ENCODE results near the gene TRAF5. TPM values are rescaled to one million over a fixed set of nuclear protein-coding genes. Genes with fewer than 3 reads are reported as not detected.
A peak's percentile ranks its signal among the peaks of the same experiment; 100 is the strongest.
"Not testable (repeated sequence)": the region's sequence is repeated elsewhere in the genome, so short reads cannot be mapped to it uniquely, and the experiment has no call there.

The TRAF5 gene
- total RNA-seq, 2 donors from 2014 or later: 45.1 to 52.6 TPM

DNA sequence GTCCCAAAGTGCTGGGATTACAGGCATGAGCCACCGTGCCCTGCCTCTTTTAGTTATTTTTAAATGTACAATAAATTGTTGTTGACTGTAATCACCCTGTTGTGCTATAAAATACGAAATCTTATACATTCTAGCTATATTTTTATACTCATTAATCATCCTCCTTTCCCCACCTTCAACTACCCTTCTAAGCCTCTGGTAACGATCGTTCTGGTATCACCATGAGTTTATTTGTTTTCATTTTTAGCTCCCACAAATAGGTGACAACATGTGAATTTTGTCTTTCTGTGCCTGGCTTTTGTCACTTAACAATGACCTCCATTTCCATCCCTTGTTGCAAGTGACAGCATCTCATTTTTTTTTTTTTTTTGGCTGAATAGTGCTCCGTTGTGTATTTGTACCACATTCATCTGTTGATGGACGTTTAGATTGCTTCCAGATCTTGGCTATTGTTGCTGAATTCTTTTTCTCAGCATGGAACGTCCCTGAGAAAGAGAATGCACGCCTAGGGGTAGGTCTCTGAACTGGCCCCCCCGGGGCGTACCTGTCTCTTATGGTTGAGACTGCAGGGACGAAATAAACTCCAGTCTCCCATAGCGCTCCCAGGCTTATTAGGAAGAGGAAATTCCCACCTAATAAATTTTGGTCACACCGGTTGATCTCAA is 71.8 kb downstream of the TRAF5 start:
- intact Hi-C loops (cut with DNase I): not testable (repeated sequence)

DNA sequence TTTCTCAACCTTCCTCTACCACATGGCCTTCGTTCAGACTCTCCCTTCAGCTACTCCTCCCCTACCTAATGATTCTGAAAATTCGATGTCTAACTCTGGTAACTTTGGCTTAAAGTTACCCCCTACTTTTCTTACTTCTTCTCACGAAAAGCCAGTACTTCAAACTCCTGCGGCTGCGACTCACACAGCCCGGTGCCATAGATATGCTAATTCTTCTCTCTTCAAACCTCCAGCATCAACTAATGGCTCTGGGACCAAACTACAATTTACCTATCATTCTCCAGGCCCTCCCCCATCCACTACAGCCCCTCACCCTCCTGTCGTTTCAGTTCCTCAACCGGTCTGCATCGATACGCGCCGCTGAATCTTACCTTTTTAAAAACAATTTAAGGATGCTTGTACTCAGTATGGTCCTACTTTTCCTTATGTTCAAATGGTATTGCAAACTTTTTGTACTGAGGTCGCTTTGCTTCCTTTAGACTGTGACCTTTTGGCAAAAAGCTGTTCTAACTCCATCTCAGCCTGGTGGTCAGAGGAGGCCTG is 73.3 kb downstream of the TRAF5 start:
- intact Hi-C loops (cut with DNase I); DNase-seq (ENCODE audit: low spot score): not testable (repeated sequence)

More for the DNA sequence above, 71.8 kb downstream of the TRAF5 start:
- not testable (repeated sequence) for DNase-seq (ENCODE audit: low spot score)

DNA sequence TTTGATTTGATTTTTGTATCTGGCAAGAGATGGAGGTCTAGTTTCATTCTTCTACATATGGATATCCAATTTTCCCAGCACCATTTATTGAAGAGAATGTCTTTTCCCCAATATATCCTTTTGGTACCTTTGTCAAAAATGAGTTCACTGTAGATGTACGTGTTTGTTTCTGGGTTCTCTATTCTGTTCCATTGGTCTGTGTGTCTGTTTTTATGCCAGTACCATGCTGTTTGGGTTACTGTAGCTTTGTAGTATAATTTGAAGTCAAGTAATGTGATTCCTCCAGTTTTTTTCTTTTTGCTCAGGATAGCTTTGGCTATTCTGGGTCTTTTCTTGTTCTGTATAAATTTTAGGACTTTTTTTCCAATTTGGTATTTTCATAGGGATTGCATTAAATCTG is 75.1 kb downstream of the TRAF5 start:
- DNase-seq (ENCODE audit: low spot score); intact Hi-C loops (cut with DNase I): not testable (repeated sequence)

DNA sequence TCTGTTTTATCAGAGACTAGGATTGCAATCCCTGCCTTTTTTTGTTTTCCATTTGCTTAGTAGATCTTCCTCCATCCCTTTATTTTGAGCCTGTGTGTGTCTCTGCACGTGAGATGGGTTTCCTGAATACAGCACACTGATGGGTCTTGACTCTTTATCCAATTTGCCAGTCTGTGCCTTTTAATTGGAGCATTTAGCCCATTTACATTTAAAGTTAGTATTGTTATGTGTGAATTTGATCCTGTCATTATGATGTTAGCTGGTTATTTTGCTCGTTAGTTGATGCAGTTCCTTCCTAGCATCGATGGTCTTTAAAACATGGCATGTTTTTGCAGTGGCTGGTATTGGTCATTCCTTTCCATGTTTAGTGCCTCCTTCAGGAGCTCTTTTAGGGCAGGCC is 79.5 kb downstream of the TRAF5 start:
- DNase-seq (ENCODE audit: low spot score); intact Hi-C loops (cut with DNase I): not testable (repeated sequence)

DNA sequence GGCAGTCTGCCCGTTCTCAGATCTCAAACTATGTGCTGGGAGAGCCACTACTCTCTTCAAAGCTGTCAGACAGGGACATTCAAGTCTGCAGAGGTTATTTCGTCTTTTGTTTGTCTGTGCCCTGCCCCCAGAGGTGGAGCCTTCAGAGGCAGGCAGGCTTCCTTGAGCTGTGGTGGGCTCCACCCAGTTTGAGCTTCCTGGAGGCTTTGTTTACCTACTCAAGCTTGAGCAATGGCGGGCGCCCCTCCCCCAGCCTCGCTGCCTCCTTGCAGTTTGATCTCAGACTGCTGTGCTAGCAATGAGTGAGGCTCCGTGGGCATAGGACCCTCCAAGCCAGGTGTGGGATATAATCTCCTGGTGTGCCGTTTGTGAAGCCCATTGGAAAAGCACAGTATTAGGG is 81.1 kb downstream of the TRAF5 start:
- intact Hi-C loops (cut with DNase I): not testable (repeated sequence)

DNA sequence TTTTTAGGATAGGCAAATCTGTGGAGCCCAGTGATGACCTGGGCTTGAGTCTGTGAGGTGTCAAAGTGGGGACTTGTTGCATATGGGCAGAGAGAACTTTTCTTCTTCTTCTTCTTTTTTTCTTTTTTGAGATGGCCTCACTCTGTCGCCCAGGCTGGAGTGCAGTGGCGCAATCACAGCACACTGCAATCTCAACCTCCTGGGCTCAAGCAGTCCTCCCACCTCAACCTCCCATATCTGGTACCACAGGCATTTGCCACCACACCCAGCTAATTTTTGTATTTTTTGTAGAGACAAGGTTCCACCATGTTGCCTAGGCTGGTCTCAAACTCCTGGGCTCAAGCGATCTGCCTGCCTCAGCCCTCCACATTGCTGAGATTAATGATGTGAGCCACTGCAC is 85.0 kb downstream of the TRAF5 start:
- DNase-seq (ENCODE audit: low spot score): no peak
- intact Hi-C loops (cut with DNase I): no loop called here

More for the DNA sequence above, 81.1 kb downstream of the TRAF5 start:
- not testable (repeated sequence) for DNase-seq (ENCODE audit: low spot score)

DNA sequence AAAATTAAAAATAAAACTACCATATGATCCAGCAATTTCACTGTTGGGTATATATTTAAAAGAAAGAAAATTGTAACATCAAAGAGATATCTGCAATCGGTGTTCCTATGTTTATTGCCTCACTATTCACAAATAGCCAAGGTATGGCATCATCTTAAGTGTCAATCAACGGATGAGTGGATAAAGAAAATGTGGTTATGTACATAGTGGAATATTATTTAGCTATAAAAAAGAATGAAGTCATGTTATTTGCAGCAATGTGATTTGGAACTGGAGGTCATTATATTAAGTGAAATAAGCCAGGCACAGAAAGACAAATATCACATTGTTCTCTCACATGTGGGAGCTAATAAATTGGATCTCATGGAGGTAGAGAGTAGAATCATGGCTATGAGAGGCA is 89.1 kb downstream of the TRAF5 start:
- intact Hi-C loops (cut with DNase I): no loop called here

DNA sequence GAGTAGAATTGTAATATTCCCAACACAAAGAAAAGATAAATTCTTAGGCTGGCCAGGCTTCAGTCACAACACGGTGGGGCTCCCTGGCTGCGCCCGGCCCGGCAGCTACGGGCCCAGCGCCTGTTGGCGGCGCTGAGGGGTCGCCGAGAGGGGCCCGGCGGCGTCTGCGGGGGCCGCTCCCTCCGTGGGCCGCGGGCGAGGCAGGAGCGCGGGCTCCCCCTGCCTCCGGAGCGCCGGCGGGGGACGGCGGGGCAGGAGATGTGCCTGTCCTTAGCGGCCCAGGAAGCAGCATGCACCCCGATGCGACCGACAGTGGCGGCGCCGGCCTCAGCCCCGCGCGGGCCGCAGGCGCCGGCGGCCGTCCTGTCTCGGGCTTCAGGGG is 89.6 kb downstream of the TRAF5 start:
- DNase-seq (ENCODE audit: low spot score); intact Hi-C loops (cut with DNase I): not testable (repeated sequence)

More for the DNA sequence above, 89.1 kb downstream of the TRAF5 start:
- DNase-seq (ENCODE audit: low spot score): no peak

DNA sequence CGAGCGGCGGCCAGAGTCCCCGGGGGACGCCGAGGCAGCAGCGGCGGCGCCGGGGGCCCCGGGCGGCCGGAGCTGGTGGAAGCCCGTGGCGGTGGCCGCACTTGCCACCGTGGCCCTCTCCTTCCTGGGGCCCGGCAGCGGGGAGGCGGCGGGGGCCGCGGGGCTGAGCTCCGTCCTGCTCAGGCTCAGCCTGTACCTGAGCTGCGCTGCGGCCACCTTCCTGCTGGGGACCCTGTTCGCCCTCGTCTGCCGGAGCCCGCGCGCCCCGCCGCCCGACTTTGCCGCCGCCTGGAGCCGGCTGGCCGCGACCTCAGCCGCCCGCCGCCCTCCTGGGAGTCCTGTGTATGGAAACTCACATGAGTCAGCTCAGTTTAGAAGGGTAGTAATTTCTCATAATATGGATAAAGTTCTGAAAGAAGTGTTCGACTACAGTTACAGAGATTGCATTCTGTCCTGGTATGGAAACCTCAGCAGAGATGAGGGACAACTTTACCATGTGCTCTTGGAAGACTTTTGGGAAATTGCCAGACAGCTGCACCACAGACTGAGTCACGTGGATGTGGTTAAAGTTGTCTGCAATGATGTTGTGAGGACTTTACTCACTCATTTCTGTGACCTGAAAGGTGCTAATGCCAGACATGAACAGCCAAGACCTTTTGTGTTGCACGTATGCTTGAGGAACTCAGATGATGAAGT is 90.1 kb downstream of the TRAF5 start:
- peak; percentile 87 for DNase-seq (ENCODE audit: low spot score)
- intact Hi-C loops (cut with DNase I): not testable (repeated sequence)

DNA sequence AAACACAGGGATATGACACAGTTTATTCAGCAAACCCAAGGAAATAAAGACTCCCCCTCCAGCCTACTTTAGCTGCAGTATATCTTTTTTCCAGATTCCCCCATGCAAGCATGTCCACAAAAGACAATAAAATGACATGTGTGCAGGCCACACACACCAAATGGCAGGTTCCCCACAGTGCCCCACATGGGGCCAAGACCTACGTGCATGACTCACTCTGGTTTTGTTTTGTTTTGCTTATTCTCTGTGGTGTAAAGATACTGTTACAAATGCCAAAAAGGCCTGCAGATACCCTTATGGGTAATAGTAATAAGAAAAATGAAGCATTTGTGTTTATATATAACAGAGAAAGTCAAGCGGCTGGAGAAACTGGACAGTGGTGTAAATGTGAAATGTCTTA is 93.8 kb downstream of the TRAF5 start:
- intact Hi-C loops (cut with DNase I): no loop called here
- no peak for DNase-seq (ENCODE audit: low spot score)

DNA sequence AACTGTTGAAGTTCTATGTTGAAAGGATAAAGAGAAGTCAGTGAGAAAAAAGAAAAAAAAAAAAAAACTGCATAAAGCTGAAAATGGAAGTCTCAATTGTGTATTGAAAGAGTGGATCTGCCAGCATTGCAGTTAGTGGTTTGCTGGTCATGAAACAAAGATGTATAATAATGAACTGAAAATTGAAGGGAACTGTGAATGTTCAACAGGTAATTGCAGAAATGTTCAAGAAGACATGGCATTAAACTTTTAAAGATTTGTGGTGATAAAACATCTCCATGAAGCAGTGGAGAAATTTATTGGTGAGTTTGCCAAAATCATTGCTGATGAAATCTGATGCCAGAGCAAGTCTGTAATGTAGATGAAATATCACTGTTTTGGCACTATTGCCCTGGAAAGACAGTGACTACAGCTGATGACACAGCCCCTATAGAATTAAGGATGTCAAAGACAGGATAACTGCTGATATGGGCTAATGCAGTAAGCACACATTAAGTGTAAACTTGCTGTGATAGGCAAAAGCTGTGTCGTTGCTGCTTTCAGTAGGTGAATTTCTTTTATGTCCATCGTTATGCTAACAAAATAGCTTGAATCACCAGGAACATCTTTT is 94.3 kb downstream of the TRAF5 start:
- no peak for DNase-seq (ENCODE audit: low spot score)
- intact Hi-C loops (cut with DNase I): no loop called here

DNA sequence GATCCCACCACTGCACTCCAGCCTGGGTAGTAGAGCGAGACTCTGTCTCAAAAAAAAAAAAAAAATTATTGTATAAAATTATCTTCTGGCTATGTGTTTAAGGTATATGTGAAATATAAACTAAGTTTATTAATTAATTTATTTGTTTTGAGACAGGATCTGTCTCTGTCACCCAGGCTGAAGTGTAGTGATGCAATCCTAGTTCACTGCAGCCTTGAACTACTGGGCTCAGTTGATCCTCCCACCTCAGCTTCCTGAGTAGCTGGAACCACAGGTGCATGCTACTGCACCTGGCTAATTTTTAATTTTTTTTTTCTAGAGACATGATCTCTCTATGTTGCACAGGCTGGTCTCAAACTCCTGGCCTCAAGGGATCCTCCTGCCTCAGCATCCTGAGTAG is 97.4 kb downstream of the TRAF5 start:
- DNase-seq (ENCODE audit: low spot score): no peak
- intact Hi-C loops (cut with DNase I): no loop called here

Other genes starting within 250 kb of the TRAF5 start
- under 1 TPM; 0.32 to 0.33 TPM for gene KCNH1, start 192.7 kb upstream of the TRAF5 start, total RNA-seq
- 10 to 100 TPM; 39.1 to 39.5 TPM for gene RCOR3, start 67.5 kb upstream of the TRAF5 start, total RNA-seq
- gene RD3, start 165.3 kb downstream of the TRAF5 start, total RNA-seq: under 1 TPM; 0.10 to 0.69 TPM

Data from posterior vena cava (tissue), 2 donors.